ENCODE data around the gene PIEZO2.

The PIEZO2 gene

DNA sequence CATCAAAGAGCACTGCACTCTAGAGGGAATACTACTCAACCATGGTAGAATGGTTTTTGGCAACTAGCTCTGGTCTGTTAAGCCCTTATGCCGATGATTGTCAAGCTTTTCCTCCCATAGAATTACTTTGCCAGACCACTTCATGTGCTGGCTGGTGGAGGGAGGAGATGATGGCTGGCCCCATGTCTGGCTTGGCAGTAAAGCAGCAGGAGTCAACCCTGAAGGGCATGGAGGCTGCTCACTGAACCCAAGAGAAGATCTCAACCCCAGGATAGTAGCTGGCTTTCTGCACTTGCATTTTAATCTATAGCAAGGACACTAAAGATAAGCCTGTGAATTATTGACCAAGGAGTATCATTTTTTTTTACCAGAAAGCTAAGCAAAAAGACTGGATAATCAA, 309.9 kb downstream of the PIEZO2 start:
- DNase-seq (ENCODE audit: low read depth): no peak
- no peak overlapping the region for H3K4me3 ChIP-seq (ENCODE audit: low read length)
- TF ChIP-seq, protein P1, sequence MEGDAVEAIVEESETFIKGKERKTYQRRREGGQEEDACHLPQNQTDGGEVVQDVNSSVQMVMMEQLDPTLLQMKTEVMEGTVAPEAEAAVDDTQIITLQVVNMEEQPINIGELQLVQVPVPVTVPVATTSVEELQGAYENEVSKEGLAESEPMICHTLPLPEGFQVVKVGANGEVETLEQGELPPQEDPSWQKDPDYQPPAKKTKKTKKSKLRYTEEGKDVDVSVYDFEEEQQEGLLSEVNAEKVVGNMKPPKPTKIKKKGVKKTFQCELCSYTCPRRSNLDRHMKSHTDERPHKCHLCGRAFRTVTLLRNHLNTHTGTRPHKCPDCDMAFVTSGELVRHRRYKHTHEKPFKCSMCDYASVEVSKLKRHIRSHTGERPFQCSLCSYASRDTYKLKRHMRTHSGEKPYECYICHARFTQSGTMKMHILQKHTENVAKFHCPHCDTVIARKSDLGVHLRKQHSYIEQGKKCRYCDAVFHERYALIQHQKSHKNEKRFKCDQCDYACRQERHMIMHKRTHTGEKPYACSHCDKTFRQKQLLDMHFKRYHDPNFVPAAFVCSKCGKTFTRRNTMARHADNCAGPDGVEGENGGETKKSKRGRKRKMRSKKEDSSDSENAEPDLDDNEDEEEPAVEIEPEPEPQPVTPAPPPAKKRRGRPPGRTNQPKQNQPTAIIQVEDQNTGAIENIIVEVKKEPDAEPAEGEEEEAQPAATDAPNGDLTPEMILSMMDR (conservative IDR thresholded peaks at IDR 0.05; ENCODE audit: low read length): no peak

DNA sequence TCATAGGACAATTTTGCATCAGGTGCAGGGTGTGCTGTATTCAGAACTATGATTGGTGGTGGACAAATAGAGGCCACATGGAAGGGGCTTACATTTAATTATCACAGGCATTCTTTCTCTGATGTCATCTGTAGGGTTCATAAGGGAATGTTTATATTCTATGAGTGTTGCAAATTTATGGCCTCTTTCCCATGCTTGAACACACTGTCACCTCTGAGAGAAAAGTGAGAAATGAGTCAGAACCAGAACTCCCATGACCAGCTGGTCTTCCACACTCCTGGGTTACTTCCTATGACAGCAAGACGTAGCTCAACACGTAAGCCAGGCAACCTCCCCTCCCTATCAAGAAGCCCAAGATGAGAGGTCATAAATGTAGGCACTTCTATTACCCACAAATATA, 310.8 kb downstream of the PIEZO2 start:
- no peak for DNase-seq (ENCODE audit: low read depth)
- TF ChIP-seq, protein P1 (conservative IDR thresholded peaks at IDR 0.05; ENCODE audit: low read length): no peak
- H3K4me3 ChIP-seq (ENCODE audit: low read length): no peak overlapping the region

DNA sequence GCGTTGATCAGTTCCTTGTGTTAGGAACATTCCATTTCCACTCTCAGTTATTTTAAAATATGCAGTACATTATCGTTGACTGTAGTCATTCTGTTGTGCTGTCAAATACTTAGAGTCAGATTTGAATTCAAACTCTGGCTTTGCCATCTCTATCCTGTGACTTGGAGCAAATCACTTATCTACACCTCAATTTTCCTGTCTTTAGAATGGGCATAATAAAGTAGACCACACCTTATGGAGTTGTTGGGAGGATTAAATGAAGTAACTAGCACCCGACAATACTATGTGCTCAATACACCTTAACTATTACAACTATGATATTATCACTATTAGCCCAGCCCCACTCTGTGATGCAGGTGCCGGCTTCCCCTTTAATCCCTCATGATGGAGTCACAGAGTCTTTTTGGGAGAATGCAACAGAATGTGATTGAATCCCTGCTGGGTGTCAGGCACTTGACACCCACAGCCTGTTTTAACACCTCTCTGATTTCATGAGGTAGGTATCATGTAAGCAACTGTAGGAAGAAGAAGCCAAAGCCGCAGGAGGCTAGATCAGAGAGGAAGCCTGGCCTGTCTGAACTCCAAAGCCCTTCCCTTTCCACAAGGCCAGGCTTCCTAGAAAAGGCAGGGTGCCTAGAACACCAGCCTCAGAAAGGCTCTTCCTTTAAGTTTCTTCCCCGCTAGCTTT, 315.1 kb downstream of the PIEZO2 start:
- TF ChIP-seq, protein P1 (conservative IDR thresholded peaks at IDR 0.05; ENCODE audit: low read length): no peak
- DNase-seq (ENCODE audit: low read depth): no peak
- H3K4me3 ChIP-seq (ENCODE audit: low read length): no peak overlapping the region

DNA sequence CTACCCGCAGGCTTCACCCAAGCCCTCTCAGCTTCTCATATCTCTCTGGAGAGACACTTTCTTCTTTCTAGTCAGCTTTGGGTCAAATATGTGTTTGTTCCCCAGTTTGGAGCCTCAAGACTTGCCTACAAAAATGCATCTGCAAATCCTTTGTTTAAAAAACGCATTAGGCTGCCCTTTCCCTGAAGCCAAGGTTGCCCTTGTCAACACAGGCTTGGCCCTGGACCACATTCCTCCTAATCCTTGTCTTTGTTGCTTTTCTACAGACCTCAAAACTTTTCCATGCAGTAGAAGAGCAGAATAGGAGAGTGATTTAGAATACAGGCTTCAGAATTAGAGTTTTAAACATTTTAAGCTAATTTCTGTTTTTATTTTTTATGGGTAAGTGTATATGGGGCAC, 315.7 kb downstream of the PIEZO2 start:
- DNase-seq (ENCODE audit: low read depth): no peak
- no peak overlapping the region for H3K4me3 ChIP-seq (ENCODE audit: low read length)
- TF ChIP-seq, protein P1 (conservative IDR thresholded peaks at IDR 0.05; ENCODE audit: low read length): no peak

DNA sequence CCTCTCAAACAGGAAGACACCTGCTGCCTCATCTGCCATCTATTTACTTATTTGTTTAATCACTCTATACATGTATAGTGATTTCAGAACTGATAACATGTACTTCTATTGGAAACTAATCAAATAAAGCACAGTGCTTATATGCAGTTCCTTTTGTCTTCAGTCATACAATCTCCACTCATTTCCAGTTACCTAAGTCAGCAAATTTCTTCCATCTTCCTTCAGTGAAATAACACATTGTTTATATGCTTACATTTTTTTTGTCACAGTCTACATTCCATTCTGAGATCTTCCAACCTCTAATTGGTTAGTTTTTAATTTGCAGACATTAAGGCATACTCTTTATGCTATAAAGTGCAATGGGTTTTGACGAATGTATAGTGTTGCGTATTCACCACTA, 323.0 kb downstream of the PIEZO2 start:
- no peak overlapping the region for H3K4me3 ChIP-seq (ENCODE audit: low read length)
- TF ChIP-seq, protein P1 (conservative IDR thresholded peaks at IDR 0.05; ENCODE audit: low read length): no peak
- DNase-seq (ENCODE audit: low read depth): no peak

DNA sequence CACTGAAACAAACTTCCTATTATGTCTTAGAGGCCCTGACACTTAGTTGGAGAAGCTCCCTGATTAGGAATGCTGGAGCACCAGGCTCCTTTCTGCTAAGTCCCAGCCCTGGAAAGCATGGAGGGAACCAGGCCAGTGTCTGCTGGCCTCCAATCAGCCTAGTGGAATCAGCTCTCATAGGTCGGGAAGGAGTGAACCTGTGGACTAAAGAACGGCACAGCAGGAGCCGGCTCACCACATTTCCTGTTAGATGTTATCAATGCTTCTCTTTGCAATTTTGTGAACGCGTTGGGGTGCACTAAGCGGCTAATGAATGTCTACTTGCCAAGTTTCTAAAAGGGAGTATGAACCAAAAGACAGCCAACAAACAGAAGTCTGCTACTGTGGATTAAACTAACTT, 326.9 kb downstream of the PIEZO2 start:
- TF ChIP-seq, protein P1 (conservative IDR thresholded peaks at IDR 0.05; ENCODE audit: low read length): no peak
- DNase-seq (ENCODE audit: low read depth): no peak
- no peak overlapping the region for H3K4me3 ChIP-seq (ENCODE audit: low read length)

DNA sequence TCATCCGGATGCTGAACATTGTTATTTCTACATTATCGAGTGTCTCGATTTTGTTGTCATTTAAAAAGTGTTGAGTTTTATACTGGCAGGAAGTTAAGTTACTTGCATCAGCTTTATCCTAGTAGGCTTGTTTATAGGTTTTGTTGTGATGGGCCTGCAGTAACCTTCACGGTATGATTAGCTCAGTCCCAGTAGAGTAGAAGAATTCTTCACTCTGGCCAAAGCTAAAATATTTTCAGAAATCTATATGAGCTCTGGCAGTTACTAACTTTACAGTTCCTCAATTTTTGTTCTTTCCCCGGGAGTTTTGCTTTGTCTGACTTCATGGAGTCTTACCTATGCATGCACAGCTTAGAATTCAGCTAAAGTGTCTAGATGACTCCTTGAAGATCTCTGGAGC, 328.7 kb downstream of the PIEZO2 start:
- no peak overlapping the region for H3K4me3 ChIP-seq (ENCODE audit: low read length)
- no peak for DNase-seq (ENCODE audit: low read depth)
- TF ChIP-seq, protein P1 (conservative IDR thresholded peaks at IDR 0.05; ENCODE audit: low read length): no peak

Data from AG10803 (cell line).